Stomach (tissue), 4 donors: Measurements from ENCODE around the gene SORCS2.

Experiments
- CTCF ChIP-seq, 7 experiments: fragments of 450-650 bp in 4 of 7; fragments of 200-600 bp in 3 of 7; sonication (generic) in 3 of 7; IDR thresholded peaks; one replicate each; pipeline ENCODE4 v1.5.1; 2016 to 2019; ENCODE audit warnings: antibody characterized with exemption in 7 of 7, control low read depth in 2 of 7, mild to moderate bottlenecking in 1 of 7
- POLR2A ChIP-seq, 4 donors: fragments of 450-650 bp; IDR thresholded peaks; one replicate each; pipeline ENCODE4 v1.6.1; 2016; ENCODE audit warnings: antibody characterized with exemption in 4 of 4, control low read depth in 2 of 4, mild to moderate bottlenecking in 1 of 4, moderate library complexity in 1 of 4

- TF ChIP-seq CTCF (IDR thresholded peaks at IDR 0.05), result no peak
- no peak for TF ChIP-seq POLR2A (IDR thresholded peaks at IDR 0.05)
Observed at GRCh38 chr4:7700665-7701064, 508.3 kb downstream of the SORCS2 start.
